HuH-7.5 (cell line): ENCODE measurements around the gene RFX2.

Experiments used
- DNase-seq: peaks from one replicate; pipeline ENCODE4 v3.0.0; 2011; ENCODE audit warnings: low spot score

Gene RFX2

DNA sequence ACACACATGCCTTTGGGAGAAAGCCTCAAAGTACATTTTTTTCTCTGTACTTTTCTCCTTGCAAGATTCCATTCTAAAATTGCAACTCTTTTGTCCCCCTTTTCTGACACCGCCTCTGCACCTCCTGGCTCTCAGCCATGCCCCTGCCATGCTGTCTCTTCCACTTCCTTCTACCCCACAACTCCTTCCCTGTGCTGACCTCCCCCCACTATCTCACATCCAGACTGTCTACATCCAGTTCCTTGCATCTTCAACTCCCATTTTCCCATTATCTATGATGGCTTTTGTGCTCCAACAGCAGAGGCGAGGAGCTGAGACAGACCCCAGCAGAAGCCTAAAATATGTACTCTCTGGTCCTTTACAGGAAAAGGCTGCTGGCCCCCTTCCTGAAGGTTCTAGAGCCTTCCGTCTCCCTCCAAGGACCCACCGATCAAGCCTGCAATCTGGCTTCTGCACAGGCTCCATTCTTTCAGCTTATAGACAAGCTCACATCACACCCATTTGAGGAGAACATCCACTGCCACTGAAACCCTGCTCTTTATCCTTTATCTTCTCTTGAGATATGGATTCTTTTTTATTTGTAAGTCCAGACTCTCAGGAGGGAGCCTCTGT lies 50.2 kb downstream of the RFX2 start:
- no peak for DNase-seq

DNA sequence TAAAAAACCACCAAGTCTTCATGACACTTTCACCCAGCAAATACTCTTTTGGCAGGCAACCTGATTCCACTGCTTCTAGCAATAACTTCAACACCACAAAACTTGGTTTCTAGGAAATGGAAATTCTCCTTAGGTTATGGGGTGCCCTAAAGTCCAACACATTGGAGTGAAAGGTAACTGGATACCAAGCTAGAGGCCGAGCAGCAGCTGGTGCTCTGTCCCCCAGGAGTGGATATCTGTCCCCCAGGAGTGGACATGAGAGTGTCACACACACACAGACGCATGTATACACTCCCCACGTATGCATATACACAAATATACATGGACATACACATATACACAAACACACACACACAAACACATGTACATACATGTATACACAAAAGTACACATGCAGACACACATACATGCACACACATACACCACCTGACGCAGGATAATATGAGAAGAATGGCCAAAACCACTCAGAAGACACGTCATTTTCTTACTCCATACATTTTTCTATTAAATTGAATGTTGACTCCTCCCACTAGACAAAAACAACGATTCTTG lies 50.8 kb downstream of the RFX2 start:
- no peak for DNase-seq

DNA sequence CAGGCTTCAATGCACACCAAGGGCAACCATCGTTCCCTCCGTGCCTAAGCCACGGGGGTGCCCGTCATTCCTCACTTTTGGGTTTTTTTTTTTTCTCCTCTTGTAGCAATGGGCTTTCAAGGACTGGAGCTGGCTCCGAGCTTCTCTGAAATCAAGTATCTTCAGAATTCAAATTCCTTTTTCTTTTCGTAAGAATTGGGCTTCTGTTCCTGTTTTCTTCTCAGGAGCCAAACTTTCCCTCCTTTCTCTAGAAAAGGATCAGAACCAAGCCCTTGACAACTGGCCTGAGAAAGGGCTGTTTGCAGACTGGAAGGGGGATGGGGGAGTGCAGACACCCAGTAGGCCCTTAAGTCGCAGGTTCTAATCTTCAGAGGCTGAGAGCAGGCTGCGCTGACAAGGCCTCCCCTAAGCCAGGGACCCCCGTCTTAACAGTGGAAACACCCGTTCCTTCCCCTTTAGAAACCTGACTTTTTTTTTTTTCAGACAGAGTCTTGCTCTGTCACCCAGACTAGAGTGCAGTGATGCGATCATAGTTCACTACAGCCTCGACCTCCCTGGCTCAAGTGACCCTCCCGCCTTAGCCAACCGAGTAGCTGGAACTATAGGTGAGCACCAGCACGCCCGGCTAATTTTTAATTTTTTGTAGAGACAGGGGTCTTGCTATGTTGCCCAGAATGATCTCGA lies 51.6 kb downstream of the RFX2 start:
- DNase-seq: no peak

DNA sequence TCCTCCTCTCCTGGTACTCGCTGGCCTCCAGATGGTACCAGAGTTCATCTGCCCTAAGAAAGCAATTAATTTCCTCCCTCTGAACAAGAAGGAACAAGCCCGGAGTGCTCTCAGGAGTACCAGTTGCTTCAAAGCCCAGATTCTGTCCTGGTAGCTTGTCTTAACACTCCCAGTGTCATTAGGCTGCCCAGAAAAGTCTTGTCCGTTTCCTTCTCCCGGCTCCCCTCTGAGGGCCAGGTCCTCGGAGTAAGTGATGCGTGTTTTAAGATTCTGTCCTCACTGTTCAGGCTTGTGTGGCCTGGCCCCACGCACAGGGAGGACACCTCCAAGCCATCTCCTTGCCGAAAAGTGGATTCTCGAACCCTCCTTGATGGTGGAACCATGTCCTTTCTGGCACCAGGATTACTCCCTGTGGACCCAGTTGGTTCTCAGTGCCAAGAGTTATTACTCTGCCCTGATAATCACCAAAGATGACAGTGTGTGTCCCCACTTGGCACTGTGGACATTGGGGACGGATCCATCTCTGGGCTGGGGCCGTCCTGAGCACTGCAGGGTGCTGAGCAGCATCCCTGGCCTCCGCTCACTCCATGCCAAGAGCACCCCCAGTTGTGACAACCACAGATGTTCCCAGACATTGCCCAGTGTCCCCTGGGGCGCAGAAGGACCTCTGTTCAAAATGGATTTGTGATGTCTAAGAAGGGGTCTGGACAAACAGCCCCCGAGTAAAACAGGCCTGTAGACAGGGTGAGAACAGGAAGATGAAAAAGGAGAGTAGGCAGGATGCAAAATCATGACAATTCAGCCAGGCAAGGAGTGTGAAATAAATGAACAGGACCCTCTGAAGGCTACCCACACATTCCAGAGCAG lies 52.4 kb downstream of the RFX2 start:
- DNase-seq: no peak

DNA sequence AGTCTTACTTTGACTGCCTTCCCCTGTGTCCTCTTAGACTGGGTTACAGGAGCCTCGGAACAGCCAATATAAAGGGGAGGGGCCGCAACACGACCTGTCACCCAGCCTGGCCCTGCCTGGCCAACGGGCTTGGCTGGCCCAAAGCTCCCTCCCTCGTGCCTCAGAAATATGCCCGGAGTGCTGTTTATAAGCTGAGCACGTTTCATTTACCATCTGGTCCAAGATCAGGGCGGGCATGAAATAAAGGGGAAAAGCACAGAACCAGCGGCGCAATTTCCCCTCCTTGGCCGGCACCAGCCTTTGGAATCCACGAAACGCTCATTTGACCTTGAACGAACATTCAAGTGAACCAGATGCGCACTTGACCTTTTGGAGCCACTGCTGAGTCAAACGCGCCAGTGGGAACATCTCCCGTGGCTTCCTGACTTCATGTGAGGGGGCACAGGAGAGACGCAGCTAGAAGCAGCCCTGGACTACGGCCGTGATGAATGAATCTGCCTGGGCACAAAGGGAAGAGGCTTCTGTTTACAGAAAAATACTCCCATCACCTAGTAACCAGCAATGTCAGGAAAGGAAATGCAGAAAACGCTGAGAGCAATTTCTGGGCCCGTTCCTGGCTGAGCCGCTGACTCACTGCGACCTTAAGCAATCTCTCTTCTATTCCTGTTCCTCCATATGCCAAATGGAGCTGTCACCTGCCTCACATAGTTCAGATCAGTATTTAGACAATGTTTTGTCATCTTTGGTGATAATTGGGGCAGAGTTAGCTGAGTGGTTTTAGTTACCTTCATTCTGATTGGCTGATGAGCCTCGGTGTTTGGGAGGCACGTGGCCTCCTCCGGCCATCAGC lies 53.3 kb downstream of the RFX2 start:
- DNase-seq: no peak

DNA sequence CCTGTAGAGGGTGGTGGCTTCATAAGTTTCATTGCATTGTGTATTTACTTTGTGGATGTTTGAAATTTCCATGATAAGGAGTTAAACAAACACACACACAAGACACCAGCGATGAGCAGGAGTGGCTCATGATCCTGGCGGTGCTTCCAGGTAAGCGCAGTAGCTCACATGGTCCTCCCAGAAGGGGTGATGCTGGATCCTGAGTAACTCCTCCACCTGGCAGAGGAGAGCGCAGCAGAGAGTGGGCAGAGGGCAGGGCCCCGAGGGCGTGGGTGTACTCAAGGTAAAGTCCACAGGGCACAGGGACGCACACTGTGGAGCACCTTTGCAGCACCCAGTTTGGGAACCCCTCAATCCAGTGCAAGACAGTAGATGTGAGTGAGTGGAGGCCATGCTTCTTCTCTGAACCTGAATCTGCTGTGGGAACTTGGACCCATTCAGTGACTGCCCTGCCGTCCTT lies 54.0 kb downstream of the RFX2 start:
- DNase-seq: no peak

DNA sequence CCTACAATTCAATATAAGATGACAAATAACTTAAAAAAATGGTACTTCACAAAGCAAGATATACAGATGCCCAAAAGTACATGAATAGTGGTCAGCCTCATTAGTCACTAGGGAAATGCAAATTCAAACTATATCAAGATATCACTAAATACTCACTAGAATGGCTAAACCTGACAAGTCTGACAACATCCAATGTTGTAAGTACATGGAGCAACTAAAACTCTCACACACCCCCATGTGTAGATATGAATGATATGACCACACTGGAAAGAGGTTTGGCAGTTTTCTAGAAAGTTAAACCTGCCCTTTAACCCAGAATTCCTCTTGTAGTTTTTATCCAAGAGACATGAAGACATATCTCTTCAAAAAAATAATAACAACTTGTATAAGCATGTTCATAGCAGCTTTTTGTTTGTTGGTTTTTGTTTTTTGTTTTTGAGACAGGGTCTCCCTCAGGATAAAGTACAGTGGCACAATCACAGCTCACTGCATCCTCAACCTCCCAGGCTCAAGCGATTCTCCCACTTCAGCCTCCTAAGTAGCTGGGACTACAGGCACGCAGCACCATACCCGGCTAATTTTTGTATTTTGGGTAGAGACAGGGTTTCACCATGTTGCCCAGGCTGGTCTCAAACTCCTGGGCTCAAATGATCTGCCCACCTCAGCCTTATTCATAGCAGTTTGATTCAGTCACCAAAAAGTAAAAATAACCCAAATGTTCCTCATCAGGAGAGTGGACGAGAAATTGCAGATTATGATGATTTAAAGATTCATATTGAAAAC lies 55.1 kb downstream of the RFX2 start:
- DNase-seq: no peak

DNA sequence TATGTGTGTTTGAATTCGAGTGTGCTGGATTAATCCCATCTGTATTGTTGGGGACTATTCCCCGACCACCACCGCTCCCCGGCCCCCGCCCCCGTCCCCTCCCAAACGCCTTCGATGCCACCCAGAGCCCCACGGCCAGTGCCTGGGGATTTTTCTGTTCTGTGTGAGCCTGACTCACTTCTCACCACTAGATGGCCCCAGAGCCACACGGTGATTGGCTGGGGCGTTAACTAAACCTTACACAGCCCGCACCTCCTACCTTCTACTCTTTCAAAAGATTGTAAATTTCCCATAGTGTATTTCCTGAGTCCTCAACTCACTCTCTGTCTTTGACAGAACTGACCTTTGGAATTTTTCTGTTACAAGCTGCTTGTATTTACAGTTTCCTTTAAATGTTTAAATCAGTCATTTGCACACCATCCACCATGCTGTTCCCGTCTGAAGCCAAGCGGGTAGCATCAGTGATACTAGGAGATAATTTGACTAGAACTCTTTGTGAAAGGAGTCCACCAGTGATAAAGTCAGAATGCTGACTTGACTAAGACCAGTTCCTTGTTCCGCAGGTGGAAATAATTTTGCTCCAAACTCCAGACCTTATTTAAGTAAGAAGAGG lies 61.4 kb downstream of the RFX2 start:
- DNase-seq: peak; percentile 89

DNA sequence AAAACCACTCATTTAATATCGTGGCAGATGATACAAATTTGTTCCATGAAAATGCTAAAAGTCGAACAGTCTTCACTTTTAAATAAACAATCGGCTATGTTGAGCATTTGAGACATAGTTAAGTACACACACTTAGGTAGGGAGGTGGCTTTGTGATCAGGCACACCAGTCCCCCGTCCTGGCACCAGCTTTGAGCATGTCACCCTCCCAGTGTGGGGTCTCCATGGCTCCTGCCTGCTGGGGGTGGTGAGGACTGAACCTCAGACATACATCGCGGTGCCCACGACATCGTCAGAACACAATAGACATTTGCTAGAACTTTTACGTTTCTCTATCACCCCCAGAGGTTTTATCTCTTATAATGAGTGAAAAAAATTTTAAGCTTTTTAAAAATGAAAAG lies 62.0 kb downstream of the RFX2 start:
- DNase-seq: no peak

DNA sequence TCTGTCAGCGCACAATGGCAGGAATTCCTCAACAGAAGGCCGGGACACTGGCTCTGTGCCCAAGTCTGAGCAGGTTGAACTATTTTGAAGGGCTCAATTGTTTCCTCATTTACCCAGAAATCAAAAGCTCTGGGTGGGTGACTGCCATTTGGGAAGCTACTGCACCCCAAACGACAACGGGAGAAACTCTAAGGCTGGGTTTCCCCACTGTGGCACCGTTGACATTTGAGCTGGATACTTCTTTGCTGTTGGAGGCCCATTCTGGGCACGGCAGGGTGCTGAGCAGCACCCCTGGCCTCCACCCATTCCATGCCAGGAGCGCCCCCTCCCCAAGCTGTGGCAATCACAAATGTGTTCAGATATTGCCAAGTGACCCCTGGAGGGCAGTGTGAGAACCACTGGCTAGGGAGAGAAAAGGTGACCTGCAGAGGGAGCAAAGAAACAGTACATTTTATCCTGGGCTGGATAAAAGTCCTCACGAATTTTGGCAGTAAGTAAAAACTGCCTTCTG lies 62.5 kb downstream of the RFX2 start:
- peak; percentile 75 for DNase-seq

DNA sequence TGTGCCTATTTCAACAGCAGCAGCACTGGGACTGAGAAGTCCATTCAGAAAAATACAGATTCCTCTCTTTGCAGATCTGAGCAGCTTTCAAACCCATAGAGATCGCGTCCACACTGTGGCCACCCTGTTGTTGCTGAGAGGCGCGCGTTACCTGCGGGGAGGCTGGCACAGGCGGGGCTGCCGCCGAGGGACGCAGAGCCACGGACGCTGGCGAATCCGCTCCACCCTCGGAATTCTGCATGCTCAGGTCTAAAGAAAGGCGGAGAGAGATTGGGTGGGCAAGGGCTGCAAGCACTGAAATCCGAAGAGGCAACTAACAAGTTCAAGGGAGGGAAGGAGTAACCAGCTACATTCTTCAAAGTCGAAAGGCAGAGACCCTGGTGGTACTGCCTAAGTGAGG lies 63.0 kb downstream of the RFX2 start:
- DNase-seq: no peak

DNA sequence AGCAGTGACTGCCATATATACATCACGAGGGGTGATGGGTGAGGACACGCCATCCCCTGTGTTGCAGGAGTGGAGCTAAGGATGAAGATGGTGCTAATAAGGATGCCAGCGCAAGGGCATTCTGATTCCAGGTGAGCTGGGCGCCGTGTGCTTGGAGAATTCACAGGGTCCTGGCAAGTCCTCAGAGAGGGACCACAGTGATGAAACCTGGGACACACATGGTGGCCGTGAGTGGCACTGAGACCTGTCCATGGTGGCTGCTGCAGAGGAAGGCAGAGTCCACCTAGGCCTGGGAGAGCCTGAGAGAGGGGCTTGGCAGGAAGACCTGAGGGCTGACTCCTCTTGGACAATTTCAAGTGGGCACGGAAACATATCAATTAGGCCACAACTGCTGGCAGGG lies 65.2 kb downstream of the RFX2 start:
- no peak for DNase-seq

DNA sequence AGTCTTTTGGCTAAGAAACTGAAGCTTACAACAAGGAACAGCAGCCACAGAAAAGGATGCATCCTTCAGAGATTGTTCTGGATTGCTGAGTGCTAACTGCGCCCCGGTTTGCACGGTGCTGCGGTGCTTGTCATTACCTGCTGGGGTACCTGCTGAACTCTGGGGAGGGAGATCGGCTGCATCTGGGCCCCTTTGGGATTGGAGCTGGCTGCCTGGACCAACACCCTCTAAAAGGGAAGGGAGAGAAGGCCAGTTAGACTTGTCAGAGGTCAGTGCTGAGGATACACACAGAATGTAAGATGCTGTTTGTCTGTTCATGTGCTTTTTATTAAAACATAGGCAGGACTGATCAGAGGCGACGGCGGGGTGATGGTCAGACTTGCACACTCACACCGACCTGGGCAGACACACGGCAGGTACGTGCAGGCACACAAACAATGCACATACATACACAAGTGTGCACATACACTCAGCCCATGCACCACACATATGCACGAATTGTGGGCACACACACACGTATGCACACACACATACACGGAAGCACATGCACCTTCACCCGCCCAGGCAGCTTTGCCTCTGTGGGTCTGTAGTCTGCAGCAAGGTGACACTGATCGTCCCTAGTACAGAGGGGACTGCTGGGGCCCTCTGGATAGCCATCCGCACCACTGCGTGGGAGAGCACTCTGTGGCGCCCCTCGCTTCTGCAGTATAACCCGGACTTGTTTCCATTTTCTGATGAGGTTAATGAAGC lies 66.1 kb downstream of the RFX2 start:
- no peak for DNase-seq

DNA sequence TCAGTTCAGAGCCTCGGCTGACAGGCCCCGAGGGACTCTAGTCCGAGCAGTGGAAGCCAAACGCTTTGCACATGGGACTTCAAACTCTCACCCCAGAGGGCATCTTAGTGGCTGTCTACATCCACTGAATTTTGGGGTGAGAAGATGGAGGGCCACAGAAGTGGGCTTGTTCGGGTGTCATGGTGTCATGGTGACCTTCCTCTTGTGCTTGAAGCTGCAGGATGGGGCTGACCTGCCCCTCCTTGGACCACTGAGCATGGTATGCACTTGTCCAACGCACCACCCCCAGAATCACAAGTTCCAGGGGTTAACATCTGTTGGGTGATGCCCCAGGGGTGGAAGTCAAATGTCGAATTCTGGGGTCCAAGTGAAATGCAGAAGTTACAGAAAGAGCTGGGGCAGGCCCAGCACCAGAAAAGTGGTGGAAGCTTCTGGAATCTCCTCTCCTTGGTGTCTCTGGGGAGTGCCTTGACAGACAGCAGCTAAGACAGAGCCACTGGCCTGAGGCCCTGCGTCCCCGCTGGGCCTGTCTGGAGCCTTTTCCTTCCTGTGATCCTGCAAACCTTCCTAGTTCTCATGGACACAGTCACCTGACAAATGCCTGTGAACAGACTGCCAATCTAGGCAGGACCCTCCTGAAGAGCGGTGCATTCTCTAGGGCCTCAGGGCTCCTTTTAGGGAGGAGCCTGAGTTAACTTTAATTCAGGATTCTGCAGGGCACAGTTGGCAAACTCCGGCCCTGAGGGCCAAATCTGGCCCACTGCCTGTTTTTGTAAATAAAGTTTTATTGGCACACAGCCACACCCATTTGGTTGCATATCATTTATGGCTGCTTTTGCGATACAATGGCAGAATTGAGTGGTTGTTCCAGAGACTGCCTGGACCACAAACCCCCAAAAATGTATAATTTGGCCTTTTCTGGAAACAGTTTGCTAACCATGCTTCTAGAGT lies 67.2 kb downstream of the RFX2 start:
- DNase-seq: no peak

DNA sequence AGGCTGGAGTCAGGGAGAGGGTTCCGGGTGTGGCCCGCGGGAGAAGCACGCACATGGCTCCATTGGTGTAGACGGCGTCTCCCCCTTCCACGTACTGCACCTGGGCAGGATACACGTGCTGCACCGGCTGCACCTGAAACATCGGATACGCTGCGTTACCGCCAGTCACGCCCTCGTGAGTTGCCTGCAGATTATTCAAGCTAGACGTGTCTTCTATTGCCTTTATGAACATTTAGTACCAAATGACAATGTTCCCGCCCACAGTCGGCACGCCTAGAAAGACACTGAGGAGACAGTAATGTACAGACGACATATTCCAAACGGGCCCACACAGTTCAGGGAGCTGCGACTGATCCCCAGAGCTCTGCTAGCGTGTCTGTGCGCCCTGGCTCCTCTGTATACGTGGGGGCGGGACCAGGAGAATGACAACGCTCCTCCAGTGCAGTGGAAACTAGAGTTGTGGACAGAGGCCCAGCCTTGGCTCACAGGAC lies 68.3 kb downstream of the RFX2 start:
- no peak for DNase-seq

DNA sequence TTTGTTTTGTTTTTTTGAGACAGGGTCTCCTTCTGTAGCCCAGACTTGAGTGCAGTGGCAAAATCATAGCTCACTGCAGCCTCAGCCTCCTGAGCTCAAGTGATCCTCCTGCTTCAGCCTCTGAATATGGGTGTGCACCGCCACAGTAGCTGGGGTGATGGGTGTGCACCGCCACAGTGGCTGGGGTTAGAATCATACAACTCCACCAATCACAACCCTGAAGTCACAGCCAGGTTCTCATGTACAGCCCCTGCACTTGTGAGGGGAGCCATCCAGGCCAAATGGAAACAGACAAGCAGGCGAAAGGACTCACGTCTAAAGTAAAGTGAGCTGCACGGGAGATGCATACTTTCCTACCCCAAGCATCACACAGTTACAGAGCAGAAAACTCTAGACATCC lies 69.2 kb downstream of the RFX2 start:
- DNase-seq: no peak

DNA sequence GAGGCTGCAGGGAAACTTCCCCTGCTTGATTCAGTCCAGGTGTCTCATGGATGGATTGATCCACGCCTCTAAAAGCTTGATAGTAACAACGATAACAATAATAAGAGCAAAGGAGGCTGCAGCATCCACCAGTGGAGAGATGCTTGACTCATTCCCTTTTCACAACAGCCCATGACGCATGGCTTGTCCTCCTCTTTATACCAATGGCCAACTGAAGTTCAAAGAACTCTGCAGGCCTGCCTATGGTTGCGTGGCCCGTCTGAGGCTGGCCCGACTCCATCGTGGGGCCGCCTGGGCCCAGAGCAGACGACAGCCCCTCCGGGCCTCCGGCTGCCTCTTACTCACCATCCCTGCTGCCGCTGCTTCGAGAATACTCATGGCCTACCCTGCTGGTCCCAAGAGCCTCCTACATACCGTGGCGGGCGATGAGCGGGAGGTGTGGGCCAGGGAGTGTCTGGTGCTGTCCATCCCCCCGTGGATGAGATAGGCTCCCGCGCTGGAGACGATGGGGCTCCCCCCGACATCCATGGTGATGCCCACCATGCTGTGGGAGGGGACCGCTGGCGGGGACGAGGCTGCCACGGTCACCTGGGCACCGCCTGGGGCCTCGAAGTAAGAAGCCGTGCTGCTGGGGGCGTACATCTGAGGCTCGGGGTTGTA lies 70.6 kb downstream of the RFX2 start:
- DNase-seq: no peak
